Heart right ventricle (tissue), 16 donors: ENCODE data around the gene PPP1CA. TPM values are rescaled to one million over a fixed set of nuclear protein-coding genes. Genes with fewer than 3 reads are reported as not detected.

Source experiments
- ATAC-seq, 8 donors: fragments of 200-7000 bp; cut with Tn5 transposase; one replicate each; pipeline ENCODE4 v1.9.1; 2020; ENCODE audit warnings: mild to moderate bottlenecking in 8 of 8, moderate library complexity in 8 of 8, moderate number of reproducible peaks in 1 of 8
- DNase-seq, 2 donors: peaks; one replicate each; pipeline ENCODE4 v3.0.0-alpha.2; 2020
- H3K27ac ChIP-seq, 10 donors: fragments of 200-600 bp; sonication (generic) in 2 of 10; one replicate each; pipeline versions ENCODE4 v1.5.0 to v1.8.0; 2020 to 2022; ENCODE audit warnings: mild to moderate bottlenecking in 3 of 10
- H3K27me3 ChIP-seq, 7 donors: fragments of 200-600 bp; one replicate each; pipeline ENCODE4 v1.8.0; 2021 to 2022; ENCODE audit warnings: mild to moderate bottlenecking in 2 of 7
- H3K36me3 ChIP-seq, 9 donors: fragments of 200-600 bp; sonication (generic) in 1 of 9; one replicate each; pipeline versions ENCODE4 v1.5.0 to v1.8.0; 2020 to 2022; ENCODE audit warnings: mild to moderate bottlenecking in 2 of 9
- H3K4me1 ChIP-seq, 9 donors: fragments of 200-600 bp; sonication (generic) in 1 of 9; one replicate each; pipeline versions ENCODE4 v1.5.0 to v1.8.0; 2020 to 2022; ENCODE audit warnings: mild to moderate bottlenecking in 4 of 9
- H3K4me3 ChIP-seq, 10 donors: fragments of 200-600 bp; sonication (generic) in 2 of 10; one replicate each; pipeline versions ENCODE4 v1.5.0 to v1.8.0; 2020 to 2022; ENCODE audit warnings: mild to moderate bottlenecking in 7 of 10, moderate library complexity in 2 of 10
- H3K9me3 ChIP-seq, 11 donors: fragments of 200-600 bp in 10 of 11; sonication (generic) in 2 of 11; one replicate each; pipeline versions ENCODE4 v1.5.0 to v1.8.0; 2013 to 2022; ENCODE audit warnings: mild to moderate bottlenecking in 2 of 11, control low read depth in 1 of 11, moderate library complexity in 1 of 11
- WGBS, 2 donors: extraction: QIAGEN DNeasy Blood & Tissue Kit; methylation state at CpG; one replicate each; pipeline ENCODE4 v1.1.7; 2013; ENCODE audit warnings: inconsistent platforms in 1 of 2; 5-methylcytosine and 5-hydroxymethylcytosine counted together
- intact Hi-C, 10 donors: fragments of 100-400 bp; cut with DNase I; formaldehyde crosslinking; loops; one replicate each; pipeline versions ENCODE4 v1.11.1 to v1.14.2; 2022
- polyA plus RNA-seq, 2 donors: library from polyadenylated mRNA; stranded (reverse); fragments of 200-250 nt; gene quantifications; one replicate each; pipeline ENCODE4 v1.2.3, GENCODE V29; 2013
- total RNA-seq, 10 donors: library from RNA; stranded (reverse); fragmentation: NEBNext Ultra II Directional in 3 of 10; extraction: Animal tissue kit (Norgen Biotek cat#: 25700) in 3 of 10; gene quantifications; one replicate each; pipeline versions ENCODE4 v1.2.1 to v1.2.4, GENCODE V29; 2021 to 2023
- TF ChIP-seq, protein P1 (sequence below), 9 donors: fragments of 200-600 bp; sonication (generic) in 2 of 9; IDR thresholded peaks; one replicate each; pipeline versions ENCODE4 v1.5.0 to v1.8.0; 2021 to 2022; ENCODE audit warnings: antibody characterized with exemption in 9 of 9, mild to moderate bottlenecking in 5 of 9, moderate library complexity in 1 of 9
- donor health status: Arrhythmogenic right ventricular cardiomyopathy.
- donor health status: ischemic (EF 13 %, LVEDD 7.1; RV severe dilation, severe dysfunction).
- donor health status: healthy with polysubstance abuse.
- donor health status: DM: no; HTN: yes; CAD: no.
- donor health status: DM: no; HTN: no; CAD: no.
- donor health status: ischemic (EF 25% LVEDD 6.9; RV normal size, moderate dysfunction).
- donor health status: ischemic (EF 25% LVEDD 5.7; RV mildly dilated, moderate dysfunction).
- donor health status: healthy.
- donor health status: DM: yes; HTN: yes; CAD: no.
- donor health status: Ischemic cardiomyopathy.
- donor health status: ischemic (EF 35%, LVEDD 5.7; RV mildly dilated, moderate dysfunction).
- donor health status: nonischemic (EF 11% LVEDD 7.7; RV severe dilation, severe dysfunction).
- donor health status: DM: yes; HTN: yes; CAD: no.
- donor health status: PGD.
- donor health status: ischemic (EF 29% LVEDD 5.4; RV normal size, mild dysfunction).
- donor health status: nonischemic (EF 23%, LVEDD 6.1; RV moderate dilation, normal function).

The PPP1CA gene
- total and polyA plus RNA-seq, 12 donors = 80.2 to 186 (median 103) TPM

- ATAC-seq (no peak), DNase-seq (no peak)
- Histone ChIP-seq H3K9me3 (no peaks in the 10 kb centered on the region), H3K27ac (no peak overlapping the region), H3K36me3 (no peaks in the 10 kb centered on the region), H3K4me1 (peaks cover 6 to 57% (median 26%) of the 10 kb centered on the region in 9 donors), H3K27me3 (peaks cover 0 to 64% (median 53%) of the 10 kb centered on the region in 7 donors), H3K4me3 (no peak overlapping the region)
- TF ChIP-seq, protein P1, sequence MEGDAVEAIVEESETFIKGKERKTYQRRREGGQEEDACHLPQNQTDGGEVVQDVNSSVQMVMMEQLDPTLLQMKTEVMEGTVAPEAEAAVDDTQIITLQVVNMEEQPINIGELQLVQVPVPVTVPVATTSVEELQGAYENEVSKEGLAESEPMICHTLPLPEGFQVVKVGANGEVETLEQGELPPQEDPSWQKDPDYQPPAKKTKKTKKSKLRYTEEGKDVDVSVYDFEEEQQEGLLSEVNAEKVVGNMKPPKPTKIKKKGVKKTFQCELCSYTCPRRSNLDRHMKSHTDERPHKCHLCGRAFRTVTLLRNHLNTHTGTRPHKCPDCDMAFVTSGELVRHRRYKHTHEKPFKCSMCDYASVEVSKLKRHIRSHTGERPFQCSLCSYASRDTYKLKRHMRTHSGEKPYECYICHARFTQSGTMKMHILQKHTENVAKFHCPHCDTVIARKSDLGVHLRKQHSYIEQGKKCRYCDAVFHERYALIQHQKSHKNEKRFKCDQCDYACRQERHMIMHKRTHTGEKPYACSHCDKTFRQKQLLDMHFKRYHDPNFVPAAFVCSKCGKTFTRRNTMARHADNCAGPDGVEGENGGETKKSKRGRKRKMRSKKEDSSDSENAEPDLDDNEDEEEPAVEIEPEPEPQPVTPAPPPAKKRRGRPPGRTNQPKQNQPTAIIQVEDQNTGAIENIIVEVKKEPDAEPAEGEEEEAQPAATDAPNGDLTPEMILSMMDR (IDR thresholded peaks at IDR 0.05) = no peak
- WGBS, 2 donors = 69 to 73% methylated on average over 9 of the region's 9 CpGs
- intact Hi-C loops = no loop called here
These were observed 11.0 kb upstream of the PPP1CA start for GRCh38 chr11:67412495-67413179.

GRCh38 chr11:67411785-67412152, 10.1 kb upstream of the PPP1CA start:
- Histone ChIP-seq H3K4me1 (peaks cover 6 to 53% (median 17%) of the 10 kb centered on the region in 9 donors), H3K9me3 (no peaks in the 10 kb centered on the region), H3K4me3 (no peak overlapping the region), H3K27me3 (peaks cover 0 to 64% (median 53%) of the 10 kb centered on the region in 7 donors), H3K27ac (no peak overlapping the region), H3K36me3 (no peaks in the 10 kb centered on the region)
- WGBS, 2 donors = 69 to 71% methylated on average over 7 of the region's 7 CpGs
- intact Hi-C loops = no loop called here
- no peak for ATAC-seq
- TF ChIP-seq, protein P1 (IDR thresholded peaks at IDR 0.05) = no peak
- DNase-seq = no peak

DNA sequence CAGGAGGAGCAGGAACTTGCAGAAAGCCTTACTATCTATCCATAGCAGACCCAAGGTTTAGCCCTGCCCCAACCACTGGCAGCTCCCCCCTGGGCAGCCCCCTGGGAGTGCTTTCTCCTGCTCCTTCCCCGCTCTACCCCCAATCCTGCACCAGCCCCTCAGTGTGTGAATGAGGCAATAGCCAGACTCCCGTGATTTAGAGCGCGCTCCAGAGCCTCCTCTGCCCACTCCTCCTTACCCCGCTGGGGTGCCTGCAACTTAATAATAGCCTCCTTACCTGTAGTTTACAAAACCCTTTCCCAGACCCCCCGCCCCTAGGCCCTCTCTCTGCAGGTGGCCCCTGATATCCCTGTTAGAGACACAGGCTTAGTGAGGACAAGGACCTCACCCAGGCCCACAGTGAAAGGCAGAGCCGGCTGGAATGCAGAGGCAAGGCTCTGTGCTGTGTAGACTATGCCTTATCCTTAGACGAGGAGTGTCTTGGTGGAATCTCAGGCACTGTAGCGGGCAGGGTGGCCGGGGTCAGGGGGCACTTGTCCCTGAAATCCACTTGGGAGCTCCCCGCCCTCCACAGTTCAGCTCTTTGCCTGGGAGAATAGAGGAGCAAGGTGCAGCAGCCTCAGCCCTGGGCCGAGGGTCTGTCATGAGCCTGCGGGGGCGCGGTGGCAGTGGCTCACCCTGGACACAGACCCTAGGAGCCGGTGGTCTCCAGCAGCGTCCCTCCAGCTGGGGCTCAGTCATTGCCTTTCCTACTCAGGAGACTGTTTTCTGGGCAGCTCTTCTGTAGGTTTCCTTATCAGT, 9.5 kb upstream of the PPP1CA start:
- Histone ChIP-seq H3K27me3 (peaks cover 0 to 64% (median 53%) of the 10 kb centered on the region in 7 donors), H3K27ac (no peak overlapping the region), H3K4me3 (no peak overlapping the region), H3K9me3 (no peaks in the 10 kb centered on the region), H3K36me3 (no peaks in the 10 kb centered on the region), H3K4me1 (peaks cover under 1 to 53% (median 11%) of the 10 kb centered on the region in 9 donors)
- intact Hi-C loops = no loop called here
- 70 to 72% methylated on average over 17 of the region's 17 CpGs for WGBS, 2 donors
- DNase-seq = no peak
- TF ChIP-seq, protein P1 (IDR thresholded peaks at IDR 0.05) = no peak
- ATAC-seq = no peak

GRCh38 chr11:67410369-67410831, 8.7 kb upstream of the PPP1CA start:
- intact Hi-C loops = no loop called here
- ATAC-seq (no peak), DNase-seq (no peak)
- no peaks in the 10 kb centered on the region for H3K36me3 ChIP-seq
- peaks cover 0 to 62% (median 50%) of the 10 kb centered on the region in 7 donors for H3K27me3 ChIP-seq
- H3K4me1 ChIP-seq = peaks cover 0 to 53% (median 6%) of the 10 kb centered on the region in 9 donors
- TF ChIP-seq, protein P1 (IDR thresholded peaks at IDR 0.05) = no peak
- H3K4me3 ChIP-seq = no peak overlapping the region
- H3K27ac ChIP-seq = peak overlapping the region in 1 of 10 donors; percentile 99
- 63 to 66% methylated on average over 15 of the region's 15 CpGs for WGBS, 2 donors
- H3K9me3 ChIP-seq = no peaks in the 10 kb centered on the region
